GM13977 (cell line): Measurements from ENCODE around the gene IQCE.

Experiments
- DNase-seq: peaks from one replicate; pipeline ENCODE4 v3.0.0; 2012; ENCODE audit warnings: low spot score
- CTCF ChIP-seq: IDR thresholded peaks from 2 replicates; pipeline ENCODE4 v1.5.1; 2012; ENCODE audit warnings: mild to moderate bottlenecking, control low read depth; ENCODE audit not compliant: insufficient read depth; ENCODE audit errors: extremely low read depth, missing control alignments
- in situ Hi-C: fragments of 300-500 bp; cut with MboI; formaldehyde crosslinking; loops from one replicate; pipeline ENCODE4 v1.12.0; 2022; ENCODE audit warnings: low sequenced_read_pairs, low pct_unique_long_range_greater_than_20kb, mixed read lengths, inconsistent platforms; ENCODE audit not compliant: unreplicated experiment

The IQCE gene

GRCh38 chr7:2512179-2512661 is 46.6 kb upstream of the IQCE start:
- in situ Hi-C loops: no loop called here
- TF ChIP-seq CTCF: no peak
- DNase-seq: peak; percentile 82

- in situ Hi-C loops: no loop called here
- no peak for DNase-seq
- TF ChIP-seq CTCF: no peak
Measured at GRCh38 chr7:2512713-2513112, 46.1 kb upstream of the IQCE start.

- TF ChIP-seq CTCF: no peak
- no peak for DNase-seq
- in situ Hi-C loops: no loop called here
Measured at GRCh38 chr7:2513702-2514101, 45.1 kb upstream of the IQCE start.

- DNase-seq: no peak
- in situ Hi-C loops: no loop called here
- no peak for TF ChIP-seq CTCF
Measured at GRCh38 chr7:2514473-2515423, 44.0 kb upstream of the IQCE start.

- no peak for TF ChIP-seq CTCF
- in situ Hi-C loops: no loop called here
- no peak for DNase-seq
Measured at GRCh38 chr7:2515424-2516193, 43.2 kb upstream of the IQCE start.

- in situ Hi-C loops: no loop called here
- no peak for DNase-seq
- no peak for TF ChIP-seq CTCF
Measured at GRCh38 chr7:2516194-2516555, 42.6 kb upstream of the IQCE start.
